ENCODE data around the gene RRP1.
"Not testable (repeated sequence)": the region's sequence is repeated elsewhere in the genome, so short reads cannot be mapped to it uniquely, and the experiment has no call there.

- TF ChIP-seq CTCF (conservative IDR thresholded peaks at IDR 0.05; ENCODE audit: low read length); EZH2phosphoT487 (IDR thresholded peaks at IDR 0.05; ENCODE audit: borderline replicate concordance, low read depth, low read length): not testable (repeated sequence)
Measured at GRCh38 chr21:43844906-43845305, 55.5 kb downstream of the RRP1 start.

Measured in OCI-LY7 (cell line).